GM03348 (cell line): ENCODE measurements around the gene MAT1A.
"Not testable (repeated sequence)": the region's sequence is repeated elsewhere in the genome, so short reads cannot be mapped to it uniquely, and the experiment has no call there.

Experiments used
- DNase-seq: peaks from one replicate; pipeline ENCODE4 v3.0.0; 2012; ENCODE audit warnings: low spot score

MAT1A gene

DNA sequence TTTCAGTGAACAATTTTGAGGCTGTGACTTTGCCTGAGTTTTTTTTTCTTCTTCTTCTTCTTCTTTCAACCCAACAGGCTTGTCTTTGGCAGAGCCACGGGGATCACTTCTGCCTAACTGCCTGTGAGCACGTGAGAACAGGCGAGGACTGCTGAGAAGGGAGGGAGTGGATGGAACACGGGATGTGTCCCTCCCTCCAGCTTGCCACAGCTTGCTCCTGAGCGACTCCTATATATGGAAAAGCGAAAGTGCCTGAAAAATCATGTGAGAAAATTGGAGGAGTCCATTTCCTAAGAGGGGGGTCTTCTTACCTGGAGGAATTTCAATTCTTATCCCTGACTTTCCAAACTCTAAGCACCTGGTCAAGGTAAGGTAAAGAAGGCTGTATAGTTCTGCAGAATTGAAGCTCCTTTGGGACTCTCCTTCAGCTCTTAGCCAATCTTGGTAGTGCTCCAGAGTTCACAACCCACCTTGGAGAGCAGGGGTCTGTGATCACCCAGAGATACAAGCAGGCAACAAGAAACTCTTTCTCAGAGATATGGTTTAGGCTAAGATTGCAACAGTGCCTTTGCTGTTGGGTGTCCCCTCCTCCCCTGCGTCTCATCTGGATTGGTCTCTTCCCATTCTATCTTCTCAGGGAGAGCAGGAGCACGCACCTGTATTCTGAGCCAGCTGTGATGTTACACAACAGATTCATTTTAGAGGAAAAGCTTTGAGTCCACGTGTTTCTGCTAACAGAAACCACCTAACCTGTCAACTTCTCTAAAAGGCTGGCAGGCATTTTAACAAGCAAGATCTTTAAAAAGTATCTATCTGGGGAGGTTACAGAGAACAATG is at the start of gene MAT1A:
Gene MAT1A (minus strand): TSS at position 208 of the 837 bp plus-strand sequence. CDS start 235 bp downstream, outside the sequence.
- DNase-seq: no peak

DNA sequence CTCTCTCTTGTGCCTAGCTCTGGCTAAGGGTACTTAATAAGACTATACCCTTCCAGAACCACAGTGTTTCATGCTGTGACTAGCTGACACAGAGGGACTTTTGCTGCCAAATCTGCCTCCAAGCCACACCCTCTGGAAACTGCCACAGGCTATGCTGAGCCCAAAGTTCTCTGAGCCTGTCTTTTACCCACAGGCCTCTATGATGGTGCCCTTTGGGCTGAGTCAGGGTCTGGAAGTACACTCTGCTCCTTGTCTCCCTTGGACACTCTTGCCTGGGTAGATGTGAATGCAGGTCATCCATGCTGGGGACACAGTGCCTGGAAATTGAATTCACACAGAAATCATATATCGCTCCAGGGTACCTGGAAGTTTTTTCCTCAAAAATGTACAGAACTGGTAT is 44.5 kb upstream of the MAT1A start:
- no peak for DNase-seq

DNA sequence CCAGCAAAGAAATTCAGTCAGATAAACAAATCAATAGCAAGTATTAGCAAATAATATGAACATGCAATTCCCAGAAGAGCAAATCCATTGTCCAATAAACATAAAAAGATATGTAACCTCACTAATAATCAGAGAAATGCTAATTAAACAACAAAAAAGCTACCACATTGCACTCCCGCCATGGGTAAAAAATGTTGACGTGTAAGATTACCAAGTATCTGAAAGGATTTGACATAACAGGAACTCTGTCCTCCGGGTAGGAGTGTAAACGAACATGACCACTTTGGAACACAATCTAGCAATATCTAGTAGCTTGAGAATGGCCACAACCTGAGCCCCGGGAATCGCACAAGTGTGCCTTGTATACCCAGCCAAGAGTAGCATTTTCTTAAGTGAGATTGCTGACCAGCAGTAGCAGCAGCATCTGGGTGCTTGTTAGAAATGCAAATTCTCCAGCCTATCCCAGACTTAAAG is 35.5 kb upstream of the MAT1A start:
- DNase-seq: no peak

DNA sequence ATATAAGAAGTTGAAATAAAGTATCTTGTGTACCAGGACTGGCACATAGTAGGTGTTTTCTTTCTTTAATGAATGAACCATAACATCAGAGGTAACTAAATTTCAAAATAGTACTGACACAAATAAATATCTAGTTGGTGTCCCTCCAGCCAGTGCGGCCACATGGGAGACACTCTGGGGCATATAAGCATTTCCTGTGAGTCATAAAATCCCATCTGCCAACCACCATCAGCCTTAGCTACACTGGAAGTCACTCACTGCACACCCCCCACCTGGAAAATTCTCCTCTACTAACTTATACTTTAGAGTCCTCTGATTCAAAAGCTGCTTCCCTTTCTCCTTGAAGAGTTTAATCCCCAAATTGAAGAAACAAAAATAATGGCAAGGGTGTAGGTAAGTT is 34.6 kb upstream of the MAT1A start:
- peak; percentile 14 for DNase-seq

DNA sequence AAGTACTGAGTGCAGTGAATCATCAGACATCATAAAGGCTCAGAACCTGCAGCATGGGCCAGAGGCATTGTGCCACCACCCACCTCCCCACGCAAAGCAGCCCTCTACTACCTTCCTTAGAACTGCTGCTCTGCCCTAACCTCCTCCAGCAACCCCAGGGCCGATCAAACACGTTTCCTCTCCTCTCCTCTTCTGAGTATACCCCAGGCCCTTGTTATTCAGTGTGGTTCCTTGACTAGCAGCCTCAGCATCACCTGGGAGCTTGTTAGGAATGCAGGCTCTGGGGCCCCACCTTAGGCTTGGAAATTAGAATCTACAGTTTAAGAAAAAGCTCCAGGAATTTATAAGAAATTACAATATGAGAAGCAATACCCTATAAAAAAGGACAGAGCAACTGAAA is 33.9 kb upstream of the MAT1A start:
- no peak for DNase-seq

DNA sequence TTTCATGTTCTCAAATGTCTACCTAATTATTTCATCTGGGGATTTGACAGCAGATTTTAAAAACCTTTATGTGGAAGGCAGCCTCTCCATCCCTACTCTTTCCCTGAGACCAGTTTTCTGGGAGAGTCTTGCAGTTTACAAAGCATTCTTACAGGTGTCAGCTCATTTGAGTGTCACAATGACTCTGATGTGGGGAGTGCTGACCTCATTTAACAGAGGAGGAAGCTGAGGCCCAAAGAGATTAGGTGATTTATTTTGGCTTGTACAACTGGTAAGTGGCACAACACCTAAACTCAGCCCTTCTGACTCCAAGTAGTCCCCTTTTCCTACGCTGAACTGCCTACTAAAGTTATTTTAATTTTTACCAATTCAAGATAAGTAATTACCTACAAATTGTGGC is 33.3 kb upstream of the MAT1A start:
- DNase-seq: no peak

DNA sequence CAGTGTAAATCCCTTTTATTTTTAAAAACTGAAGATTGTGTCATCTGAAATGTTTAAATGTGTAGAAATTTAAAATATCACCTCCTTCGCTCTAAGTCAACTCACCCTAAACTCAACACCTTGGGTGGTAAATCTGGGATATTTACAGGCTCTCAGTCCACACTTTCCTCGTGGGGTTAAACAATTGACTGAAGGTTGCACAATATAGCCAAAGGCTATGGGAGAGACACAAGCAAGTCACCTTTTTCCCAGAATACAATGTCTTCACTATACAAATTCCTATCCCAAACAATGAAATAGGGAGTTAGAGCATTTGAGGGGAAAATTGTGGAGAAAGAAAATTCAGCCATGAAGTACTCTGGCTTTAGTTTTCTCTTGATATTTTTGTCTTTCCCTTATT is 32.7 kb upstream of the MAT1A start:
- DNase-seq: no peak

DNA sequence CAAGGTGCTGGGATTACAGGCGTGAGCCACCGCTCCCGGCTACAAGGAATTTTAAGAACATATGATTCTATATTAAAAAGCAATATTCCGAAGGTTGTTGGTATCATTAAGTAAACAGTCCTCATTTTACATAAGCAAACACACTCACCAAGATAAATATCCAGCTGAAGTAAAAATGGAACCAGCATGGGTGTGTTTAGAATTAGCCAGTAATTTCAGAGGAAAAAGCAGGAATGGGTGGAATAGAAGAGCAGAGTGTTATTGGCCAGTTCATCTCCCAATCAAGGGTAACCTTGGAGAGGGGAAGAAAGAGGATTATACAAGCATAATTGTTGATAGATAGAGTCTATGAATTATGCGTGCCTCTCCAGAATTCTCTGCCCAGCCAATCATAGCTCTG is 31.7 kb upstream of the MAT1A start:
- no peak for DNase-seq

DNA sequence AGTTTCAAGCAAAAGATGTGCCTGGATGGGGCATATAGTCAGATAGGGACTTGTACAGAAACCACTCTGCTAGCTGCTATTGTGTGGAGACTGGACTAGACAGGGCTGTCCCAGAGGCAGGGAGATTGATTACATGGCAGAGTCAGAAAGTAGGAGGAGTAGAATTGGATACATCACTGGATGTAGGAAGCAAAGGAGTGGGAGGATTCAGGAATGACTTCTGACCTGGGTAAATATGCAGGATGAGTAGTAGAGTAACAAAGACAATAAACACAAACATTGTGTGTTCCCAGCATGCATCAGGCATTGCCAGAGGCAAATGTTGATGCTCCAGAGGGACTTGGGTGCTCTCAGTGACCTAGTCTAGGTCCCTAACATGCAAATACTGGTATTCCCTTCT is 30.9 kb upstream of the MAT1A start:
- DNase-seq: no peak

DNA sequence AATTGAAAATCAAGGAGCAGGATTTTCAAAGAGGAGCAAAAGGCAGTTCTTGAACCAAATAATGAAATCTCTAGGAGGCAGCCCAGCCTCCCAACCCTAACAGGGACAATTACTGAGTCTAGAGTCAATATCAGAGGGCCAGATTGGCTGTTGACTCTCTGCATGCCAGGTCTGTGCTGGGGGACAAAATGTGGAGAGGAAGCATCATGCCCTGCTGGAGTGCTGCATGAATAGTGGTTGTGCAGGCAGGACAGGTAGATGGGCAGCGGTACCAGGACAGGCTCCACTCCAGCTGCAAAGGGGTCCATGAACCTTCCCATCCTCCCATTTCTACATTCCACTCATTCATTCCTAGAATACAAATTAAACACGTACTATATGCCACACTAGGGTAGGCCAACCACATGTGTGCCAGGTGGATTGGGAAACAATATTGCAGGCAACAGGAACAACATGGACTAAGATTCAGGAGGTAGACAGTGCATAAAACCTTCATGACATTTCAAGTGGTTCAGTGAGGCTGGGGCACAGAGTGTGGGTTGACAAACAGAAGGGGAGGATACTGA is 30.4 kb upstream of the MAT1A start:
- no peak for DNase-seq

DNA sequence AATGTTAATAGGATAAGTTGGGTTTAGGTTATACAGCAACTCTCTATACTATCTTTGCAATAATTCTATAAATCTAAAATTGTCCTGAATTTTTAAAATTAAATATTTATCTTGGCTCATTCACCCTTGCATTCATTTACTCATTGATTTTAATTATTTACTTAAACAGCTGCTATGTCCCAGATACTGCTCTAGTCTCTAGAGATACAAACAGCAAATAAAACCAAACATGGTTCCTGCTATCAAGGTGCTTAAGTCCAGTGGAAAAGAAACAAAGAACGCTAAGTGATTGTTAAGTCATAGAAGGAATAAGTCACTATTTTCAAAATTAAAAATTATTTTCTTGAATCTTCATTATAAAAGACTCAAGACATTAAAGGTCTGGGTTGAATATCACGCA is 29.9 kb upstream of the MAT1A start:
- DNase-seq: no peak

DNA sequence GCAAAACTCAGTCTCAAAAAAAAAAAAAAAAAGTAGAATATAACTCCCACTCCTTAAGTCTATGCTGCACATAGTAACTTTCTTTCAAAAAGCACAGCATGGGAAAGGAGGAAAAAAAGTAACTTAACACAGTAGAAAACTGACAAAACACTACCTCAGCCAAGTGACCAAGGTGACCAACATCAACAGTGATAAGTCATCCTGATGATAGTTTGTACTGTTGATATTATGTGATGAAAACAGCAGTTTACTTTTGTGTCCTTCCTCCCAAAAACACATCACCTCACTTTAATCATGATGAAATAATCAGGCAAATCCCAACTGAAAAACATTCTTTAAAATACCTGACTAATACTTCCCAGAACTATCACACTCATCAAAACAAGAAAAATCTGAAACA is 29.3 kb upstream of the MAT1A start:
- DNase-seq: no peak

DNA sequence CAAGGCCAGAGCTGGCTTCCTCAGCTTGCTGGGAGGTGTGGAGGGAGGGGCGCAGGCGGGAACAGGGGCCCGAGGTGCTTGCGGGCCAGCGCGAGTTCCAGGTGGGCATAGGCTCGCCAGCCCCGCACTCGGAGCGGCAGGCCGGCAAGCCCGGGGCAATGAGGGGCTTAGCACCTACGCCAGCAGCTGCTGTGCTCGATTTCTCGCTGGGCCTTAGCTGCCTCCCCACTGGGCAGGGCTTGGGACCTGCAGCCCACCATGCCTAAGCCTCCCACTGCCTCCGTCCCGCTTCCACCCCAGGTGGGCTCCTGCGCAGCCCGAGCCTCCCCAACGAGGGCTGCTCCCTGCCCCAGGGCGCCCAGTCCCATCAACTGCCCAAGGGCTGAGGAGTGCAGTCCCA is 25.9 kb upstream of the MAT1A start:
- no peak for DNase-seq

DNA sequence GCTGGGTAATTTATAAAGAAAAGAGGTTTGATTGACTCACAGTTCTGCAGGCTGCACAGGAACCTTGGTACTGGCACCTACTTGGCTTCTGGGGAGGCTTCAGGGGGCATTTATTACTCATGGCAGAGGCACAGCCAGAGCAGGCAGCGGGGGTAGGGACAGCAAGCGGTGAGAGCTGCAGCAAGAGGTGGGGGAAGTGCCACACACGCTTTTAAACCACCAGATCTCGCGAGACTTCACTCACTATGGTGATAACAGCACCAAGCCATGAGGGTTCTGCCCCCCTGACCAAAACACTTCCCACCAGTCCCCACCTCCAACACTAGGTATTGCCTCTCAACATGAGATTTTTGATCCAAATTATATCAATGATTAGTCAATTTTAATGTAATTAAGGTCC is 24.1 kb upstream of the MAT1A start:
- DNase-seq: no peak

DNA sequence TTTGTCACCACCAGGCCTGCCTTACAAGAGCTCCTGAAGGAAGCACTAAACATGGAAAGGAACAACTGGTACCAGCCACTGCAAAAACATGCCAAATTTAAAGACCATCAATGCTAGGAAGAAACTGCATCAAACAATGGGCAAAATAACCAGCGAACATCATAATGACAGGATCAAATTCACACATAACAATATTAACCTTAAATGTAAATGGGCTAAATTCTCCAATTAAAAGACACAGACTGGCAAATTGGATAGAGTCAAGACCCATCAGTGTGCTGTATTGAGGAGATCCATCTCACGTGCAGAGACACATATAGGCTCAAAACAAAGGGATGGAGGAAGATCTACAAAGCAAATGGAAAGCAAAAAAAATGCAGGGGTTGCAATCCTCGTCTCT is 16.5 kb upstream of the MAT1A start:
- not testable (repeated sequence) for DNase-seq

DNA sequence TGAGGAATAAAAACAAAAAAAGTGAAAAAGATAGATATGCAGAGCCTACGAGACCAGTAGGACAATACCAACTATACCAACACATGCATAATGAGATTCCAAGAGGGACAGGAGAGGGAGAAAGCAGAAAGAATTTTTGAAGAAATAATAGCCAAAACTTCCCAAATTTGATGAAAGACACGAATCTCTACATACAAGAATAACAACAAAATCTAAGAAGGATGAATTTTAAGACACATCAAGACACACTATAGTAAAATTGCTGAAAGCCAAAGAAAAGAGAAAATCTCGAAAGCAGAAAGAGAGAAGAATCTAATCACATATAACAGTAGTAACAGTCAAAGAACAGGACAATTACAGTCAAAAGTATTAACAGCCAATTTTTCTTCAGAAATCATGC is 7.5 kb upstream of the MAT1A start:
- no peak for DNase-seq

DNA sequence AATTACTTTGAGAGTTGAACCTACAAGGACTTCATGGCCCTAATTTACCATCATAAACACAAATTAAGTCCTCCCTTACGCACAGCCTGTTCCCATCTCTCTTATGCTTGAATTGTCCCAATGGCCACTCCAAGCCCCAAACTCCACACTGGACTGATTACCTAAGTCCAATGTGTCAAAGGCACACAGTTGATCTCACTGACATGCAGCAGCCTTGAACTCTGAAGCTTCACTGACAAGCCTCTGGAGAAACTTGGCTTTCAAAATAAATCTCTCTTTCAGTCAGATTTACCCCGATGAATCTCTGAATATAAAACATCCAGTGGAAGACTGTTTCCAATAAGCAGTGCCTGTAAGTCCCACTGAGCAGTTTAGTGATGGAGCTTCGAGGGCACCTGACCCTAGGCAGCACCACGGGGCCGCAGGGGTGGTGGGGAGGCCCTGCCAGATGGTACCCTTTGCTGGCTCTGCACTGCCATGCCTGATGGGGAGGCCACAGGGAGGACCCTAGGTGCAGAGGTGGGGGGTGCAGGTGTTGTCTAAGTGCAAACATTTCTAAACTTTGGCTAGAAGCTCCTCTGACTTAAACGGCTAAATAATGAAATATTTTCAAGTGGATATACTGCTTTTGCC is 3.3 kb upstream of the MAT1A start:
- DNase-seq: no peak

DNA sequence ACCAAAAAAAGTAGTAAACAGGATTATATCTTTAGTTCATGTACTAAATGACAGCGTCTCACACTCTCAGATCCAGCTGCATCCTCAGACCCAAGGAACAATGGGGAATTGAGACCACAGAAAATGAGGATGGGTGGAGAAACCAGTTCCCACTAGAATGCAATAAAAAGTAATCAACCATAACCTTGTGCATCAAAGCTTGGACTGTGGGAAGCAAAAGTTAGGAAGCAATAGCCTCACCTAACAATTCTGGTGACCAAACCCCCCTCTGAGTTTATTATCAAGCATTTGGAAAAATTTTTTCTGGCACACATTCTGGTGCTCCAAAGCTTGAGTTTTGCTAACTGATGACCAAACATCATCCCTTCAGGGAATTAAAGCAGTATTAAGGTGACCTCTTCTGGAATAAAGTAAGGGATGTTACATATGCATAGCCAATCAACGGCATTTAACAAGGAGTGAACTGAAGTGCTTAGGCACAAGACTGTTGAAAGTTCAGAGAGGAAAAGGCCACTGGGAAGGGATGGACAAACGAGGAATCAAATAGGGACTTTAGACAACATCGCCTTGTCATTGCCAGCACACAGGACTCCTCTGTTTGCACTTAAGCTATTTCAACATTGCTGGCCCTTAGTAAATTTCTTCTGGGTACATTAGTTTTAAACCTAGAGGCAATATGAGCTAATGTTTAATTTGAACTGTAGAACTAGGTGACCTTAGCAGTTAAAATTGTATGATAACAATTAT is 1.2 kb upstream of the MAT1A start:
- no peak for DNase-seq

DNA sequence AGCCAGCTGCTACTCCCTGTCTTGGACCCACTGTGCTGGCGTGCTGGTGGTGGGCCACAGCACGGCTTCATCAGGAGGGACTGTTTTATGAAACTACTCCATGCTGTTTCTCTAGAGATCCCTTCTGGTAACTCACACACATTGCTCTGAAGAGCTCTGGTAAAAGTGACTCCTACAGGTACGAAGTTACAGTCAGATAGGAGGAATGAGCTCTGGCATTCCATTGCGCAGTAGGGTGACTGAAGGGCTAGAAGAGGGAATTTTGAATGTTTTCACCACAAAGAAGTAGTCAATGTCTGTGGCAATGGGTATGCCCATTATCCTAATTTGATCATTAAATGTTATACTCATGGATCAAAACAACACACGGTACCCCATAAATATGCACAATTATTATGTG is 609 bp downstream of the MAT1A start:
- DNase-seq: no peak

DNA sequence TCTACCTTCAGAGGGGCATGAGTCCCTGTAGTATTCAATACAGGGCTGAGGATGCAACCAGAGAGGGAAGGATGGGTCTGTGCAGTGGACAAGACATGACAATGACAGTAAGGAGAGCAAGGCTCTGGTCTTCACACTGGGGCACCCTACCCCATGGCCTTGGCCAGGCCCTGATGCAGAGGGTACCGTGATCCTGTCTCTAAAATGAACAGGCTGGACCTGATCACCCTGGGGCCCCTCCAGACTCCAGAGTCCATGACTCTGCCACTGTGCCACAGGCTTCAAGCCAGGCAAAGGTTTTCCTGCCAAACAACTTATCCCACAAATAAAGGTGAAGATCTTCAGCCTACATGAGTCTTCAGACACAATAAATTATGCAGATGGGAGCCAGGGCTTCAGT is 4.9 kb downstream of the MAT1A start:
- DNase-seq: no peak

DNA sequence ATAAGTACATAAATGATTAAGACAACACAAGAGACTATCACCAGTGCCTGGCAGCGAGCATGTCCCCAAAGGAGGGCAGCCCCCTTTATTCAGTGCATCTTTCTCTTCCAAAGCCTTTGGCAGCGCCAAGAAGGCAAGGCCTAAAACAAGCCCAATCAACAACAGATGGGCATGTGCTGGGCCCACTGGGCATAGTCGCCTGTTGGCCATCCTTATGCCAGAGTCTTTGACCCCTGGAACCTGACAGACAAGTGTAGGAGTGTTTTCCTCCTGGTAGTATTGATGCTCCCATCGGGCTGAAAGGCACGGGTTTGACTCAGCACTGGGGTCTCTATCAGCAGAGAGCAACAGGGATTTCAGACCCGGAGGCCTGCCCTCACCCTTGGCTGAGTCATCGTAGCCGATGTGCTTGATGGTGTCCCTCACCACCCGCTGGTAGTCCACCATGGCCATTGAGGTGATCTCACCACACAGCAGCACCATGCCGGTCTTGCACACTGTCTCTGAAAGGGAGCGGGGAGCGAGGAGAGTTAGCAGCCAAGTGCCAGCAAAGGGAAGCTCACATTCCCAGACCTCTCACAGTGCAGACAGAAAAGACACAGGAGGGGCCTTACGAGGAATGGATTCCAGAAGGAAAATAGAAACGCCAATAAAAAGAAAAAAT is 5.8 kb downstream of the MAT1A start:
- DNase-seq: no peak

DNA sequence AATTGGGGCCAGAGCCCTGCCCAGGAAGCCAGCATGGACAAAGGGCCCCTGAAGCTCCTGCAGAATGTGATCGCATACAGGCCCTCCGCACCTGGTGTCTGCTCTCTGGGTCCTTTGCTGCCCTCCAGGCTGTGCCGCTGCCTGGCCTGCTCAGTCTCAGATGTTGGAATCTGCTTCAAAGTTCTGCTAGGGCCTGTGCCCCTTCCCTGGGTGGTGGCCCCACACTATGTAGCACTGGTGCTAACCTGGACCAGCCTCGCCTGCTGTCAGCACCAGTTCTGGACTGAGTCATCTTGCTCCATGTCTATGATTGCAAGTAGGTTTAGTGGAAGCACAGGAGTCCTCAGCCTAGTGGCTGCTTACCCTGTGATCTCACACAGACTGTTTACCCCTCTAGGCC is 6.3 kb downstream of the MAT1A start:
- DNase-seq: no peak
